ENCODE results near the gene RBM5.

RBM5 gene

GRCh38 chr3:50163572-50164455 lies 75.1 kb downstream of the RBM5 start:
- DNase-seq: peak; percentile 85

- DNase-seq: no peak
These were observed 75.8 kb downstream of the RBM5 start for GRCh38 chr3:50164481-50164880.

GRCh38 chr3:50164984-50165909 lies 76.5 kb downstream of the RBM5 start:
- no peak for DNase-seq

- DNase-seq: no peak
These were observed 77.3 kb downstream of the RBM5 start for GRCh38 chr3:50165910-50166538.

GRCh38 chr3:50166620-50167019 lies 77.9 kb downstream of the RBM5 start:
- DNase-seq: no peak

GRCh38 chr3:50167069-50167840 lies 78.5 kb downstream of the RBM5 start:
- DNase-seq: no peak

GRCh38 chr3:50167841-50168209 lies 79.1 kb downstream of the RBM5 start:
- no peak for DNase-seq

- no peak for DNase-seq
These were observed 79.7 kb downstream of the RBM5 start for GRCh38 chr3:50168388-50168787.
